PC-3 (cell line): ENCODE data around the gene PTPN3. TPM values are rescaled to one million over a fixed set of nuclear protein-coding genes. Genes with fewer than 3 reads are reported as not detected.
A peak's percentile ranks its signal among the peaks of the same experiment; 100 is the strongest.

Experiments used
- ATAC-seq: fragments of 200-7000 bp; cut with Tn5 transposase; 2 replicates; pipeline ENCODE4 v1.9.1; 2020; ENCODE audit warnings: mild to moderate bottlenecking, moderate library complexity
- BruUV-seq: library from RNA; stranded (reverse); fragments of 400-500 nt; replicated peaks from 2 replicates; lab custom pipeline; 2021; lab: Mats Ljungman, UMichigan
- CTCF ChIA-PET: fragments of 300-600 bp; sonication (Branson Sonifier 250); formaldehyde crosslinking; loops from one replicate; lab custom pipeline; 2022; ENCODE audit warnings: antibody characterized with exemption; lab: Charles Lee
- POLR2A ChIA-PET: fragments of 300-600 bp; sonication (Branson Sonifier 250); formaldehyde crosslinking; loops from one replicate; lab custom pipeline; 2022; ENCODE audit warnings: antibody characterized with exemption; ENCODE audit not compliant: unreplicated experiment; lab: Charles Lee
- DNase-seq: peaks from one replicate; pipeline ENCODE4 v3.0.0-alpha.2; 2015
- H2AFZ ChIP-seq: fragments of 300-600 bp; sonication (generic); 2 replicates; pipeline ENCODE4 v1.6.0; 2016; ENCODE audit warnings: antibody characterized with exemption, low read length
- H3F3A ChIP-seq: fragments of 300-600 bp; sonication (generic); one replicate; pipeline ENCODE4 v1.6.0; 2017; ENCODE audit warnings: antibody characterized with exemption, low read length, control low read depth, mild to moderate bottlenecking; ENCODE audit not compliant: unreplicated experiment
- H3K27ac ChIP-seq: fragments of 300-600 bp; sonication (generic); 2 replicates; pipeline ENCODE4 v1.5.1; 2016; ENCODE audit warnings: mild to moderate bottlenecking, low read length
- H3K27me3 ChIP-seq: fragments of 300-600 bp; sonication (generic); 2 replicates; pipeline ENCODE4 v1.6.1; 2016; ENCODE audit warnings: low read length, mixed read lengths
- H3K36me3 ChIP-seq: fragments of 300-600 bp; sonication (generic); 2 replicates; pipeline ENCODE4 v1.6.1; 2016; ENCODE audit warnings: low read depth, mixed run types, low read length, mixed read lengths
- H3K4me1 ChIP-seq: fragments of 300-600 bp; sonication (generic); 2 replicates; pipeline ENCODE4 v1.5.1; 2016; ENCODE audit warnings: low read length; ENCODE audit not compliant: insufficient read depth
- H3K4me2 ChIP-seq: fragments of 300-600 bp; sonication (generic); 2 replicates; pipeline ENCODE4 v1.6.0; 2016; ENCODE audit warnings: low read length
- H3K4me3 ChIP-seq: fragments of 300-600 bp; sonication (generic); 2 replicates; pipeline ENCODE4 v1.5.1; 2016; ENCODE audit warnings: mild to moderate bottlenecking, low read length, mixed read lengths
- H3K79me2 ChIP-seq: fragments of 300-600 bp; sonication (generic); 2 replicates; pipeline ENCODE4 v1.6.1; 2017; ENCODE audit warnings: low read length, mixed read lengths
- H3K9ac ChIP-seq: fragments of 300-600 bp; sonication (generic); 2 replicates; pipeline ENCODE4 v1.6.0; 2016; ENCODE audit warnings: mild to moderate bottlenecking, low read length
- H3K9me2 ChIP-seq: fragments of 300-600 bp; sonication (generic); replicated peaks from 2 replicates; pipeline ENCODE4 v1.6.1; 2016; ENCODE audit warnings: mixed run types, low read length, mixed read lengths
- H3K9me3 ChIP-seq: fragments of 300-600 bp; sonication (generic); 2 replicates; pipeline ENCODE4 v1.6.1; 2016; ENCODE audit warnings: low read length, mixed read lengths
- H4K20me1 ChIP-seq: fragments of 300-600 bp; sonication (generic); 2 replicates; pipeline ENCODE4 v1.6.1; 2016; ENCODE audit warnings: low read length, mixed read lengths
- EZH2 ChIP-seq: fragments of 300-600 bp; sonication (generic); IDR thresholded peaks from one replicate; pipeline ENCODE4 v1.6.1; 2017; ENCODE audit warnings: antibody characterized with exemption, mild to moderate bottlenecking, low read length; ENCODE audit not compliant: unreplicated experiment
- EZH2phosphoT487 ChIP-seq: fragments of 300-600 bp; sonication (generic); IDR thresholded peaks from 2 replicates; pipeline ENCODE4 v1.6.1; 2018; ENCODE audit warnings: mild to moderate bottlenecking, antibody characterized with exemption, low read length, borderline replicate concordance
- intact Hi-C: fragments of 100-400 bp; cut with micrococcal nuclease; formaldehyde crosslinking; loops from 2 replicates; pipeline ENCODE4 v1.9.0; 2023
- total RNA-seq: library from RNA; depleted of rRNA; stranded (reverse); fragments of >200 nt; gene quantifications from 2 replicates; pipeline ENCODE4 v1.2.3, GENCODE V29; 2014
- TF ChIP-seq, protein P1 (sequence below): fragments of 300-600 bp; sonication (generic); conservative IDR thresholded peaks from 2 replicates; pipeline ENCODE4 v1.5.1; 2017; ENCODE audit warnings: antibody characterized with exemption, low read depth, mild to moderate bottlenecking, low read length

The PTPN3 gene
- total RNA-seq, 1 experiment from 2014 or later = 8.4 TPM

DNA sequence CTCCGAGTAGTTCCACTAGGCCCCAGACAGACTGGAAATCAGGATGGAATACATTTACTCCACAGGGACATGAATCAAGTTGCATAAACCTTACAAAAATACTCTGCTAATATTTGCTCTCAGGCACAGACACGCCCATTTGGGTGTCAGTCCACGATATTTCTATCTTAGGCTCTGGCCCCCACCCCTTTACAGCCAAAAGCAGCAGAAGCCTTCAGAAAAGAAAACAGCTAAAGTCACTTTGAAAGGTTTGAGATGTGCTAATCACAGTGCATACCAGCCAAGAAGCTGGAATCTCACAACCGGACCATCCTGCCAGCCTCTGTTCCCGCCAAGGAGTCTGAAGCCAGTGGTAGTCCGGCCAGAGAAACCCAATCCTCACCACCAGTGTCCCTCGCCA, 22.6 kb downstream of the PTPN3 start:
- BruUV-seq = no TSS peak
- Histone ChIP-seq H3K9me2 (no peaks in the 10 kb centered on the region), H3F3A (no peaks in the 10 kb centered on the region), H3K4me2 (peak overlapping the region; percentile 38; the same call in 1 of the 2 replicates), H3K4me3 (no peak overlapping the region), H3K4me1 (peaks cover 49% of the 10 kb centered on the region), H3K79me2 (peaks cover 39% of the 10 kb centered on the region), H3K27ac (peak overlapping the region; percentile 89; the same call in 1 of the 2 replicates), H3K27me3 (no peaks in the 10 kb centered on the region), H3K36me3 (peaks cover 3% of the 10 kb centered on the region), H3K9ac (no peak overlapping the region), H3K9me3 (no peaks in the 10 kb centered on the region), H4K20me1 (no peaks in the 10 kb centered on the region), H2AFZ (no peak overlapping the region)
- intact Hi-C loops = no loop called here
- 0 out of 2 replicates have a peak, but pooled peaks have one; percentile 5 for ATAC-seq
- TF ChIP-seq EZH2phosphoT487 = no peak
- TF ChIP-seq EZH2 = no peak
- TF ChIP-seq, protein P1, sequence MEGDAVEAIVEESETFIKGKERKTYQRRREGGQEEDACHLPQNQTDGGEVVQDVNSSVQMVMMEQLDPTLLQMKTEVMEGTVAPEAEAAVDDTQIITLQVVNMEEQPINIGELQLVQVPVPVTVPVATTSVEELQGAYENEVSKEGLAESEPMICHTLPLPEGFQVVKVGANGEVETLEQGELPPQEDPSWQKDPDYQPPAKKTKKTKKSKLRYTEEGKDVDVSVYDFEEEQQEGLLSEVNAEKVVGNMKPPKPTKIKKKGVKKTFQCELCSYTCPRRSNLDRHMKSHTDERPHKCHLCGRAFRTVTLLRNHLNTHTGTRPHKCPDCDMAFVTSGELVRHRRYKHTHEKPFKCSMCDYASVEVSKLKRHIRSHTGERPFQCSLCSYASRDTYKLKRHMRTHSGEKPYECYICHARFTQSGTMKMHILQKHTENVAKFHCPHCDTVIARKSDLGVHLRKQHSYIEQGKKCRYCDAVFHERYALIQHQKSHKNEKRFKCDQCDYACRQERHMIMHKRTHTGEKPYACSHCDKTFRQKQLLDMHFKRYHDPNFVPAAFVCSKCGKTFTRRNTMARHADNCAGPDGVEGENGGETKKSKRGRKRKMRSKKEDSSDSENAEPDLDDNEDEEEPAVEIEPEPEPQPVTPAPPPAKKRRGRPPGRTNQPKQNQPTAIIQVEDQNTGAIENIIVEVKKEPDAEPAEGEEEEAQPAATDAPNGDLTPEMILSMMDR = no peak
- ChIA-PET POLR2A (no interaction called here), CTCF (no interaction called here)
- no peak for DNase-seq

DNA sequence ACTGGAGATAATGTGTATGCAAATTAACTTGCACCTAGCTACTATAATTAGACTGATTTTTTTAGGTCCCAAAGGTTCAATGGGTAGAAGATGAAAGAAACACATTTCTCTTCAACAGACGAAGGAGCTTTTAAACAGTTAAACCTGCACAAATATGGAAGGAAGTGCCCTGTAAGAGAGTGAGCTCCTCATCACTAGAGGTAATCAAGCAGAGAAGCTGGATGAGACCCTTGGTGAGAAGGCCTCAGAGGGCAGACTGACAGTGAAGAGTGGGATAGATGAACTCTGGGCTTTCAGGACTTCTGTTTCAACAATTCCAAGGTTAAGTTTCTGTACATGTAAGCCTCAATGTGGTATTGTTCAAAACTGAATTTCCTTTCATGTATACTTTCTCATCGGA, 23.2 kb downstream of the PTPN3 start:
- Histone ChIP-seq H3K9ac (no peak overlapping the region), H3K9me2 (no peaks in the 10 kb centered on the region), H3K4me1 (peaks cover 49% of the 10 kb centered on the region), H3K36me3 (no peaks in the 10 kb centered on the region; the same call in 1 of the 2 replicates), H2AFZ (no peak overlapping the region), H3F3A (no peaks in the 10 kb centered on the region), H4K20me1 (no peaks in the 10 kb centered on the region), H3K79me2 (peaks cover 38% of the 10 kb centered on the region), H3K27me3 (no peaks in the 10 kb centered on the region), H3K4me3 (no peak overlapping the region), H3K27ac (no peak overlapping the region), H3K9me3 (no peaks in the 10 kb centered on the region), H3K4me2 (peak overlapping the region; percentile 38; the same call in 1 of the 2 replicates)
- no peak for DNase-seq
- POLR2A ChIA-PET = no interaction called here
- BruUV-seq = no TSS peak
- intact Hi-C loops = no loop called here
- ATAC-seq = no peak
- CTCF ChIA-PET = no interaction called here
- TF ChIP-seq EZH2 (no peak), EZH2phosphoT487 (no peak)

DNA sequence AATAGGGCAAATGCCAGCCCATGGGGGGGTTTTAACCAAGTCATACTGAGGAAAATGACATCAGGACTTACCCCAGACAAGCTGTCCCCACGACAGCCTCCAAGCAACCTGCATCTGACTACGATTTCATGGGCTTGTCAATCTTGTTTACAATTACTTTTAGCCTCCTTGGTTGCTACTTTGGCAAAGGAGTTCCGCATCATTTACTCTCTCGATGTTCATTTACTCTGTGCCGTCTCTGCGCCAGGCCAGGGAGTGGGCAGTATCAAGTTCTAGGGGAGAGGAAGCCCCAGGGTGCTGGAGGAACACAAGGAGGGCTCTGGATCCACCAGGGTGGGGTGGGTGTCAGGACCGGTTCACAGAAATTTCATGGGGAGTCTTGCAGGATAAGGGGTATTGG, 23.9 kb downstream of the PTPN3 start:
- no peak for DNase-seq
- Histone ChIP-seq H3K4me2 (no peak overlapping the region; the same call in 1 of the 2 replicates), H2AFZ (no peak overlapping the region), H3K9me3 (no peaks in the 10 kb centered on the region), H3K9me2 (no peaks in the 10 kb centered on the region), H3K79me2 (peaks cover 36% of the 10 kb centered on the region), H3K27ac (no peak overlapping the region), H3K4me1 (peaks cover 49% of the 10 kb centered on the region), H4K20me1 (no peaks in the 10 kb centered on the region), H3K9ac (no peak overlapping the region), H3K27me3 (no peaks in the 10 kb centered on the region), H3F3A (no peaks in the 10 kb centered on the region), H3K36me3 (no peaks in the 10 kb centered on the region; the same call in 1 of the 2 replicates), H3K4me3 (no peak overlapping the region)
- TF ChIP-seq, protein P1 = no peak
- TF ChIP-seq EZH2phosphoT487 = no peak
- no peak for TF ChIP-seq EZH2
- ATAC-seq = no peak
- intact Hi-C loops = no loop called here
- CTCF ChIA-PET = no interaction called here
- BruUV-seq = no TSS peak
- POLR2A ChIA-PET = no interaction called here
